Measurements from ENCODE around the gene WDR19.

The WDR19 gene

GRCh38 chr4:39330353-39330752 lies 148.0 kb downstream of the WDR19 start:
- DNase-seq: no peak
- no peak for TF ChIP-seq CTCF (IDR thresholded peaks at IDR 0.05)
- no peak overlapping the region for H3K4me3 Mint-ChIP-seq
- H3K4me1 Mint-ChIP-seq: peaks cover 6% of the 10 kb centered on the region
- no peak overlapping the region for H3K27ac Mint-ChIP-seq
- H3K27me3 Mint-ChIP-seq (ENCODE audit: low read depth, poor library complexity): no peaks in the 10 kb centered on the region
- peaks cover 49% of the 10 kb centered on the region for H3K36me3 Mint-ChIP-seq (ENCODE audit: low read depth)
- H3K9me3 Mint-ChIP-seq: peaks cover 4% of the 10 kb centered on the region

GRCh38 chr4:39331191-39331590 lies 148.9 kb downstream of the WDR19 start:
- TF ChIP-seq CTCF (IDR thresholded peaks at IDR 0.05): no peak
- Mint-ChIP-seq H3K4me1 (peaks cover 6% of the 10 kb centered on the region), H3K9me3 (peaks cover 4% of the 10 kb centered on the region)

More at GRCh38 chr4:39331191-39331590, 148.9 kb downstream of the WDR19 start:
- no peak for DNase-seq
- Mint-ChIP-seq H3K27me3 (ENCODE audit: low read depth, poor library complexity) (no peaks in the 10 kb centered on the region), H3K27ac (no peak overlapping the region), H3K4me3 (no peak overlapping the region), H3K36me3 (ENCODE audit: low read depth) (peaks cover 41% of the 10 kb centered on the region)

Data from nephron progenitor cell (in vitro differentiated cells).